Spinal cord (tissue), 10 donors: ENCODE results near the gene RPL4. TPM values are rescaled to one million over a fixed set of nuclear protein-coding genes. Genes with fewer than 3 reads are reported as not detected.

Source experiments
- DNase-seq, 6 donors: peaks; one replicate each; pipeline versions ENCODE4 v3.0.0 to v3.0.0-alpha.2; 2013 to 2015; ENCODE audit warnings: low spot score in 6 of 6, low read depth in 4 of 6
- H3K27ac ChIP-seq: one replicate; pipeline ENCODE4 v1.5.1; 2013; ENCODE audit warnings: low read depth, low read length, control low read depth
- H3K27me3 ChIP-seq: one replicate; pipeline ENCODE4 v1.6.1; 2013; ENCODE audit warnings: low read length; ENCODE audit not compliant: control insufficient read depth, insufficient read depth
- H3K36me3 ChIP-seq: one replicate; pipeline ENCODE4 v1.6.1; 2013; ENCODE audit warnings: low read length; ENCODE audit not compliant: control insufficient read depth, insufficient read depth
- H3K4me1 ChIP-seq: one replicate; pipeline ENCODE4 v1.6.1; 2013; ENCODE audit warnings: low read length; ENCODE audit not compliant: control insufficient read depth, insufficient read depth
- H3K4me3 ChIP-seq: one replicate; pipeline ENCODE4 v1.5.1; 2013; ENCODE audit warnings: low read depth, low read length, control low read depth
- H3K9me3 ChIP-seq: one replicate; pipeline ENCODE4 v1.6.1; 2013; ENCODE audit warnings: low read length; ENCODE audit not compliant: control insufficient read depth, insufficient read depth
- WGBS: methylation state at CpG from one replicate; pipeline ENCODE4 v1.1.5; 2013; ENCODE audit warnings: missing lambda C conversion rate; ENCODE audit not compliant: insufficient coverage; 5-methylcytosine and 5-hydroxymethylcytosine counted together
- polyA plus RNA-seq, 2 donors: library from polyadenylated mRNA; unstranded; fragments of 120-200 nt; gene quantifications; one replicate each; pipeline ENCODE4 v1.2.1, GENCODE V29; 2013; ENCODE audit not compliant: insufficient read length in 2 of 2
- small RNA-seq: library from RNA; depleted of rRNA; stranded (forward); fragments of <200 nt; gene quantifications from one replicate; pipeline ENCODE3, GENCODE V24; 2014; ENCODE audit warnings: low replicate concordance
- total RNA-seq, 2 donors: library from RNA; depleted of rRNA in 1 of 2; stranded (reverse); fragments of 120-200 nt in 1 of 2; fragments of >200 nt in 1 of 2; gene quantifications; one replicate each; pipeline versions ENCODE4 v1.2.3 to v1.2.4, GENCODE V29; 2013 to 2014
- donor health status: healthy.

The RPL4 gene
- total and polyA plus RNA-seq, 4 donors = 1,568 to 3,918 (median 2,279) TPM

DNA sequence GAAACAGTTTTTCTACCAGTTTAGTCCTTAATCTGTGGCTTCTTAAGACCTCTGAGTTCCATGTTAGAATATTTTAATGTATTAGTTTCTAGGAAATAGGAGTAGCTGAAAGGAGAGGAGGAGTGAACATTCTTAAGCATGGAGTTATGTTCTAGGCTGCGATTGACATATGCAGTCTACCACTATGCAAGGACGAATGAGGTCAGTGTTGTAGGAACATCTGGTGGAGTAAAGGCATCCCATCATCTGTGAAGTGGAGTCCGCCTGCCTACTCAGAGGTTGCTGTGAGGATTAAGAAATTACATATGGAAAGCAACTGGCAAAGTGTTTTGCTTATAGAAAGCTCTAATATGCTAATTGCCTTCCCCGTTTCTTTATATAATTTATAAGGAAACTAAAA lies 52.2 kb downstream of the RPL4 start:
- H3K4me1 ChIP-seq = no peaks in the 10 kb centered on the region
- H3K27ac ChIP-seq = no peak overlapping the region
- no peaks in the 10 kb centered on the region for H3K27me3 ChIP-seq
- no peak overlapping the region for H3K4me3 ChIP-seq
- WGBS = 100% methylated on average over 1 of the region's 4 CpGs
- DNase-seq = no peak
- H3K9me3 ChIP-seq = no peaks in the 10 kb centered on the region
- H3K36me3 ChIP-seq = no peaks in the 10 kb centered on the region

Small RNA genes lying within 50 kb of the gene (small RNA-seq; reads per million reads assigned to genes)
- gene MIR4512 (not detected), gene RF01159 (not detected), gene SNORD16 (not detected), gene SNORD18A (not detected), gene SNORD18B (not detected), gene SNORD18C (not detected)

Other genes with a start within 250 kb of the RPL4 start
- gene DIS3L, start 211.3 kb downstream of the RPL4 start, total RNA-seq = 10 to 100 TPM; 46.8 to 54.2 TPM
- gene DIS3L, start 211.3 kb downstream of the RPL4 start, polyA plus RNA-seq = 10 to 100 TPM; 43.4 to 45.3 TPM
- 10 to 100 TPM; 14.4 to 17.7 TPM for gene TIPIN, start 148.2 kb downstream of the RPL4 start, total RNA-seq
- 10 to 100 TPM; 10.7 to 11.2 TPM for gene TIPIN, start 148.2 kb downstream of the RPL4 start, polyA plus RNA-seq
- gene MAP2K1, start 117.9 kb downstream of the RPL4 start, total RNA-seq = 10 to 100 TPM; 42.8 to 58.3 TPM
- 100 to 1,000 TPM; 100 to 103 TPM for gene MAP2K1, start 117.9 kb downstream of the RPL4 start, polyA plus RNA-seq
- gene SNAPC5, start 7.1 kb downstream of the RPL4 start, total RNA-seq = 10 to 100 TPM; 22.0 to 40.7 TPM
- gene SNAPC5, start 7.1 kb downstream of the RPL4 start, polyA plus RNA-seq = 10 to 100 TPM; 40.3 to 44.7 TPM
- 10 to 100 TPM; 17.7 to 19.0 TPM for gene ZWILCH, start 471 bp upstream of the RPL4 start, total RNA-seq
- gene ZWILCH, start 471 bp upstream of the RPL4 start, polyA plus RNA-seq = 10 to 100 TPM; 20.6 to 22.8 TPM
- under 1 TPM; 0.10 to 0.33 TPM for gene LCTL, start 61.1 kb upstream of the RPL4 start, total RNA-seq
- gene LCTL, start 61.1 kb upstream of the RPL4 start, polyA plus RNA-seq = under 1 TPM; 0.43 to 0.54 TPM
- 10 to 100 TPM in 1 of 2 donors, 1 to 10 TPM in 1; 8.6 to 22.0 TPM for gene SMAD6, start 197.4 kb upstream of the RPL4 start, total RNA-seq
- 10 to 100 TPM in 1 of 2 donors, 1 to 10 TPM in 1; 7.7 to 12.0 TPM for gene SMAD6, start 197.4 kb upstream of the RPL4 start, polyA plus RNA-seq